ENCODE data around the gene CYSRT1. TPM values are rescaled to one million over a fixed set of nuclear protein-coding genes. Genes with fewer than 3 reads are reported as not detected.
A peak's percentile ranks its signal among the peaks of the same experiment; 100 is the strongest.

CYSRT1 gene
- polyA plus RNA-seq, 1 of the 3 experiments (the other 2 are of a cell fraction): 2.1 TPM

DNA sequence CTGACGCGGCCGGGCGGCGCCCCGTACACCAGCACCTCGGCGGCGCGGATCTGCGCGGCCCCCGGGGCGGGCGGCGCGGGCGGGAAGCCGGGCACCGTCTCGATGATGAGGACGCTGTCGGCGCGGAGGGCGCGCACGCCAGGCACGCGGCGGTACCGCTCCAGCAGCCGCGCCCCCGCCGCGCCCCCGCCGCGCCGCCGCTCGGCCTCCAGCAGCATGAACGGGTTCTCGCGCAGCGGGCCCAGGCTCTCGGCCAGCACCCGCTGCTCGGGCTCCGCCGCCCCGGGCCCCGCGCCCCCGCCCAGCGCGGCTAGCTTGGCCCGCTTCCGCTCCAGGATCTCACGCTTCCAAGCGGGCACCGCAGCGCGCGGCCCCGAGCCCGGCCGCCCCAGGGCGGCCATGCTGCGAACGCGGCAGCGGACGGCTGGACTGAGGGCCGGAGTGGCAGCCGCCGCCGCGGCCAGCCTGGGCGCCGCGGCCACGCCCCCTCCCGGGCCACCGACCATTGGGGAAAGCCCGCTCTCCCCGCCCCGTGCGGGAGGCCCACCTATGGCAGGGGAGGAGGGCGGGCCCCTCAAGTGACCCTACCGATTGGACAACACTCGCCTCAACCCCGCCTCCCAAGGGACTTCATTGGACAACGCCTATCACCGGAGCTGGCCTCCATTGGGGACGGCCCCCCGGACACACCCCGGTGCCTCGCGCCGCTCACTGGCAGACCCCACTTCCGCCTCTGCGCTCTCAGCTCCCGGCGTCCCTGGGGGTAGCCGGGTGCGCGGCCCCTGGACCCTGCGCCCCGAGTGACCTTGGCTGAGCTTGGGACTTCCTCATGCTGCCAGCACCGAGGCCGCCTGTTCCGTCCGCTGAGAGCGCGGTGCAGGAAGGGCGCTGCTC, 24.4 kb upstream of the CYSRT1 start, which contains the start of gene TPRN (continued):
- TF ChIP-seq TEAD4 (IDR thresholded peaks at IDR 0.05; ENCODE audit: borderline replicate concordance, insufficient read depth) (no peak), POLR2AphosphoS5 (IDR thresholded peaks at IDR 0.05; ENCODE audit: low read depth, low read length) (peak; percentile 75), TAF1 (IDR thresholded peaks at IDR 0.05; ENCODE audit: borderline replicate concordance, low read depth, low read length) (peak; percentile 94), RCOR1 (IDR thresholded peaks at IDR 0.05; ENCODE audit: low read length) (no peak), TCF12 (IDR thresholded peaks at IDR 0.05) (no peak), GATA2 (CRISPR knock-in tag; IDR thresholded peaks at IDR 0.05) (no peak), ELF1 (IDR thresholded peaks at IDR 0.05) (peak; percentile 96), RFX5 (IDR thresholded peaks at IDR 0.05; ENCODE audit: low read length) (no peak), FOSL2 (IDR thresholded peaks at IDR 0.05; ENCODE audit: borderline replicate concordance, low read depth) (no peak), SIN3A (IDR thresholded peaks at IDR 0.05; ENCODE audit: borderline replicate concordance, low read depth, low read length) (peak; percentile 54; the same call in 1 of the 2 replicates), SMC3 (IDR thresholded peaks at IDR 0.05; ENCODE audit: low read depth, low read length) (no peak), FOXJ3 (CRISPR knock-in tag; IDR thresholded peaks at IDR 0.05) (no peak)
- TF ChIP-seq, protein P1, sequence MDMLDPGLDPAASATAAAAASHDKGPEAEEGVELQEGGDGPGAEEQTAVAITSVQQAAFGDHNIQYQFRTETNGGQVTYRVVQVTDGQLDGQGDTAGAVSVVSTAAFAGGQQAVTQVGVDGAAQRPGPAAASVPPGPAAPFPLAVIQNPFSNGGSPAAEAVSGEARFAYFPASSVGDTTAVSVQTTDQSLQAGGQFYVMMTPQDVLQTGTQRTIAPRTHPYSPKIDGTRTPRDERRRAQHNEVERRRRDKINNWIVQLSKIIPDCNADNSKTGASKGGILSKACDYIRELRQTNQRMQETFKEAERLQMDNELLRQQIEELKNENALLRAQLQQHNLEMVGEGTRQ (IDR thresholded peaks at IDR 0.05; ENCODE audit: borderline replicate concordance, low read depth, low read length): peak; percentile 10; the same call in 1 of the 2 replicates

DNA sequence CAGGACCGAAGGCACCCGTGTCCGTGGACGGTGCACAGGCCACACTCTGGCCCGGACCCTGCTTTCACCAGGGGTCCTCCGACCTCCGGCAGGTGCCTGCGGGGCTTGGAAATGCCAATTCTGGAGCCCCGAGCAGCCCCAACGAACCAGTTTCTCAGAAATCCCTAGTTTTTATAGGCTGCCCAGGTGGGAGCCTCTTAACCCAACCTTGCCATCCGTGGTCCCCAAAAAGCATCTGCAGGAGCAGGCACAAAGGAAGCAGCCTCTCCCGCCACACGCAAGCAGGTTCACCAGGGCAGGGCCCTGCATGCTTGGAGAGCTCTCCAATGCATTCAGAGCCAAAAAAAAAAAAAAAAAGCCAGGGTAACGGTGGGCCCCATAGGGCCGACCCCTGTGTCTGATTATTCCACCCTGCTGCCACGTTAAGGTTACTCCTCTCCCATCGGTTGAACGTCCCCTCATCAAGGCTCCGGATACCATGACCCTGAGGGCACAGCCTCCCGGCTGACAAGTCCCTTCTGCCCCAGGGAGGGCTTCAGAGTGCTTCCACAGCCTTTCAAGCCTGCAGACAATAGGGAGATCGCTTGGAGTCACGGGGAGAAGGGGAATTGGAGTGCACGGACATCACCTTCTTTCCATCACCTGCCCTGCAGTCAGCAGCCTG, 23.6 kb upstream of the CYSRT1 start:
- 52% methylated on average over 14 of the region's 23 CpGs for WGBS (ENCODE audit: low lambda C conversion rate)
- H3K79me2 ChIP-seq (ENCODE audit: insufficient read depth): peaks cover 83% of the 10 kb centered on the region
- CTCF ChIA-PET: interaction anchor here (0.9 to 1.4 kb wide), 7 partner anchors 12 to 172 kb away, joined by 3 to 6 read pairs (median 3); partner anchors contain the start of genes NRARP and UAP1L1
- TF ChIP-seq MEF2A (IDR thresholded peaks at IDR 0.05; ENCODE audit: borderline replicate concordance, low read depth) (no peak), MXI1 (IDR thresholded peaks at IDR 0.05; ENCODE audit: low read depth, low read length) (no peak), JUND (IDR thresholded peaks at IDR 0.05) (no peak), TAF1 (IDR thresholded peaks at IDR 0.05; ENCODE audit: borderline replicate concordance, low read depth, low read length) (no peak), YY1 (IDR thresholded peaks at IDR 0.05; ENCODE audit: low read depth) (no peak), GATA2 (CRISPR knock-in tag; IDR thresholded peaks at IDR 0.05) (no peak), SMC3 (IDR thresholded peaks at IDR 0.05; ENCODE audit: low read depth, low read length) (no peak), NFIC (IDR thresholded peaks at IDR 0.05; ENCODE audit: borderline replicate concordance) (no peak)
- TF ChIP-seq, protein P2, sequence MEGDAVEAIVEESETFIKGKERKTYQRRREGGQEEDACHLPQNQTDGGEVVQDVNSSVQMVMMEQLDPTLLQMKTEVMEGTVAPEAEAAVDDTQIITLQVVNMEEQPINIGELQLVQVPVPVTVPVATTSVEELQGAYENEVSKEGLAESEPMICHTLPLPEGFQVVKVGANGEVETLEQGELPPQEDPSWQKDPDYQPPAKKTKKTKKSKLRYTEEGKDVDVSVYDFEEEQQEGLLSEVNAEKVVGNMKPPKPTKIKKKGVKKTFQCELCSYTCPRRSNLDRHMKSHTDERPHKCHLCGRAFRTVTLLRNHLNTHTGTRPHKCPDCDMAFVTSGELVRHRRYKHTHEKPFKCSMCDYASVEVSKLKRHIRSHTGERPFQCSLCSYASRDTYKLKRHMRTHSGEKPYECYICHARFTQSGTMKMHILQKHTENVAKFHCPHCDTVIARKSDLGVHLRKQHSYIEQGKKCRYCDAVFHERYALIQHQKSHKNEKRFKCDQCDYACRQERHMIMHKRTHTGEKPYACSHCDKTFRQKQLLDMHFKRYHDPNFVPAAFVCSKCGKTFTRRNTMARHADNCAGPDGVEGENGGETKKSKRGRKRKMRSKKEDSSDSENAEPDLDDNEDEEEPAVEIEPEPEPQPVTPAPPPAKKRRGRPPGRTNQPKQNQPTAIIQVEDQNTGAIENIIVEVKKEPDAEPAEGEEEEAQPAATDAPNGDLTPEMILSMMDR (IDR thresholded peaks at IDR 0.05): no peak
- TF ChIP-seq, protein P1 (IDR thresholded peaks at IDR 0.05; ENCODE audit: borderline replicate concordance, low read depth, low read length): no peak
- TF ChIP-seq, protein P3, sequence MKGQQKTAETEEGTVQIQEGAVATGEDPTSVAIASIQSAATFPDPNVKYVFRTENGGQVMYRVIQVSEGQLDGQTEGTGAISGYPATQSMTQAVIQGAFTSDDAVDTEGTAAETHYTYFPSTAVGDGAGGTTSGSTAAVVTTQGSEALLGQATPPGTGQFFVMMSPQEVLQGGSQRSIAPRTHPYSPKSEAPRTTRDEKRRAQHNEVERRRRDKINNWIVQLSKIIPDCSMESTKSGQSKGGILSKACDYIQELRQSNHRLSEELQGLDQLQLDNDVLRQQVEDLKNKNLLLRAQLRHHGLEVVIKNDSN (IDR thresholded peaks at IDR 0.05; ENCODE audit: borderline replicate concordance, low read depth): no peak
- TF ChIP-seq, protein P4, sequence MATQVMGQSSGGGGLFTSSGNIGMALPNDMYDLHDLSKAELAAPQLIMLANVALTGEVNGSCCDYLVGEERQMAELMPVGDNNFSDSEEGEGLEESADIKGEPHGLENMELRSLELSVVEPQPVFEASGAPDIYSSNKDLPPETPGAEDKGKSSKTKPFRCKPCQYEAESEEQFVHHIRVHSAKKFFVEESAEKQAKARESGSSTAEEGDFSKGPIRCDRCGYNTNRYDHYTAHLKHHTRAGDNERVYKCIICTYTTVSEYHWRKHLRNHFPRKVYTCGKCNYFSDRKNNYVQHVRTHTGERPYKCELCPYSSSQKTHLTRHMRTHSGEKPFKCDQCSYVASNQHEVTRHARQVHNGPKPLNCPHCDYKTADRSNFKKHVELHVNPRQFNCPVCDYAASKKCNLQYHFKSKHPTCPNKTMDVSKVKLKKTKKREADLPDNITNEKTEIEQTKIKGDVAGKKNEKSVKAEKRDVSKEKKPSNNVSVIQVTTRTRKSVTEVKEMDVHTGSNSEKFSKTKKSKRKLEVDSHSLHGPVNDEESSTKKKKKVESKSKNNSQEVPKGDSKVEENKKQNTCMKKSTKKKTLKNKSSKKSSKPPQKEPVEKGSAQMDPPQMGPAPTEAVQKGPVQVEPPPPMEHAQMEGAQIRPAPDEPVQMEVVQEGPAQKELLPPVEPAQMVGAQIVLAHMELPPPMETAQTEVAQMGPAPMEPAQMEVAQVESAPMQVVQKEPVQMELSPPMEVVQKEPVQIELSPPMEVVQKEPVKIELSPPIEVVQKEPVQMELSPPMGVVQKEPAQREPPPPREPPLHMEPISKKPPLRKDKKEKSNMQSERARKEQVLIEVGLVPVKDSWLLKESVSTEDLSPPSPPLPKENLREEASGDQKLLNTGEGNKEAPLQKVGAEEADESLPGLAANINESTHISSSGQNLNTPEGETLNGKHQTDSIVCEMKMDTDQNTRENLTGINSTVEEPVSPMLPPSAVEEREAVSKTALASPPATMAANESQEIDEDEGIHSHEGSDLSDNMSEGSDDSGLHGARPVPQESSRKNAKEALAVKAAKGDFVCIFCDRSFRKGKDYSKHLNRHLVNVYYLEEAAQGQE (IDR thresholded peaks at IDR 0.05; ENCODE audit: low read depth, low read length): no peak

More for the DNA sequence above, 23.6 kb upstream of the CYSRT1 start:
- no peaks in the 10 kb centered on the region for H3K36me3 ChIP-seq (replicated peaks in 1 of 2; ENCODE audit: control insufficient read depth in 1 of 2, insufficient read depth in 2 of 2, low read length in 1 of 2)
- no peaks in the 10 kb centered on the region for H3K27me3 ChIP-seq (ENCODE audit: insufficient read depth)
- H3K4me3 ChIP-seq (ENCODE audit: low read depth in 2 of 2, low read length in 1 of 2): peak overlapping the region; percentile 70 to 83
- H3F3A ChIP-seq (replicated peaks; ENCODE audit: insufficient read depth): peaks cover 14% of the 10 kb centered on the region
- H2AFZ ChIP-seq (ENCODE audit: low read depth): peak overlapping the region; percentile 83; the same call in 1 of the 2 replicates
- POLR2A ChIA-PET: interaction anchor here (0.6 to 1.4 kb wide), 8 partner anchors 9 to 221 kb away, joined by 3 to 9 read pairs (median 4); partner anchors contain the start of gene SSNA1
- peaks cover 17 to 49% of the 10 kb centered on the region in 2 experiments; a peak in 3 of 4 replicates for H3K4me1 ChIP-seq (ENCODE audit: control insufficient read depth in 1 of 2, insufficient read depth in 2 of 2, low read depth in 1 of 2, low read length in 1 of 2)
- H3K4me2 ChIP-seq: peak overlapping the region; percentile 99
- H3K9me3 ChIP-seq: no peaks in the 10 kb centered on the region
- peak overlapping the region; percentile 66; the same call in 1 of the 2 replicates for H3K9ac ChIP-seq
- H3K27ac ChIP-seq (ENCODE audit: low read depth in 2 of 2, low read length in 1 of 2): peak overlapping the region; percentile 46 to 87; a peak in 3 of 4 replicates
- H3K9me2 ChIP-seq: no peaks in the 10 kb centered on the region
- H4K20me1 ChIP-seq (ENCODE audit: insufficient read depth): peaks cover 28% of the 10 kb centered on the region
- no peak for DNase-seq
